CD4-positive, alpha-beta T cell treated with Interleukin-2 at 100 ng/mL for 4 hours (primary cell): ENCODE data around the gene TRIM63.
"Not testable (repeated sequence)": the region's sequence is repeated elsewhere in the genome, so short reads cannot be mapped to it uniquely, and the experiment has no call there.

Experiments used
- DNase-seq: peaks from one replicate; pipeline ENCODE4 v3.0.0-alpha.2; 2020; ENCODE audit warnings: low spot score

TRIM63 gene

DNA sequence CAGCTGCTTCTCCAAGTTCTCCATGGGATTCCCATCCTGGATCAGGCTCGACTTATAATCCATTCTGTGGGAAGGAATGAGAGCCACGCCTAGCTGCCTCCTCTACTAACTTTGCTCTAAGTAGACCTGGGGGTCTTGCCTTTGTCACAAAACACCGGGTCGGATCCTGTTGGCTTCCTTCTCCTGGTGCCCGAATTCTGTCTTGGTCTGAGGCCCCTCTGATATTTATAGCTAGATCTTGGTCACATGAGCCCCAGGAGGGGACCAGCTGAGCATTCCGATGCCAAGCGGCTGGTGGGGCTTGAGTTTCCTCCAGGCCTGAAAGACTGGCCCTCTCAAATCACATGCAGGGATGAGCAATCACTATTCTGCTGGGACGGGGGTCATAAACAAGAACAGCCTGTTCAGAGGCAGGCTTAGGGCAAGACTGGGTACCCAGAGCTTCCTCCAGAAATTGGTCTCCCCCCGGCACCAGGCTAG, at the start of gene TRIM63:
Gene TRIM63, minus strand, starts transcription at position 199 of the 480 bp plus-strand sequence. Its CDS starts 136 bp downstream, at position 63.
- DNase-seq: no peak

DNA sequence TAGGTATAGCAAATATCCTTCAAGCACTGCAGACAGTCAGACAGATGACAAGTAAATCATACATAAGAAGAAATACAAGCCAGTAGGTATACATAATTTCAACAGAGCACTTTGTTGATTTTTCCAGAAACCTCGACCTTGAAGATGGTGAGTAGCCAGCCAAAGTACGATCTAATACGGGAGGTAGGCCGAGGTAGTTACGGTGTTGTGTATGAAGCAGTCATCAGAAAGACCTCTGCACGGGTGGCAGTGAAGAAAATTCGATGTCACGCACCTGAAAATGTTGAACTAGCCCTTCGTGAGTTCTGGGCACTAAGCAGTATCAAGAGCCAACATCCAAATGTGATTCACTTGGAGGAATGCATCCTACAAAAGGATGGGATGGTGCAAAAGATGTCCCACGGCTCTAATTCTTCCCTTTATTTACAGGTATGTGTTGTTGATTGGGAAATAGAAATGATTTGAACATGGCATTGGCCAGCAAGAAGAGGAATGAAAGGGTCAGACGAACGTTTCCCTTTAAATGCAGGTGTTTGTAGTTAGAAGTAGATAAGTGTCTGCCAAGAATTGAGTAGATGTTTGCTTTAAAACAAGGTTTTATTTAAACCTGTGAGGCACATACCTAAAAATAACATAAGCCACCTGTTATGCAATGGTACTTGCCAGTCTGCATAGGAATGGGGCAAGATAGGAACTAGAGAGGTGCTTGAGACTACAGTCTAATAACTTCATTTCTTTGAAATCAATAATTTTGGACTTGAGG, 46.9 kb upstream of the TRIM63 start:
- DNase-seq: no peak

GRCh38 chr1:26112407-26112775, 45.0 kb upstream of the TRIM63 start:
- no peak for DNase-seq

- peak; percentile 96 for DNase-seq
Observed at GRCh38 chr1:26111530-26112406, 44.3 kb upstream of the TRIM63 start, which contains the start of gene PDIK1L. TSS of gene PDIK1L (plus strand) at chr1:26111824. CDS start at chr1:26114309, 2,485 bp downstream.

DNA sequence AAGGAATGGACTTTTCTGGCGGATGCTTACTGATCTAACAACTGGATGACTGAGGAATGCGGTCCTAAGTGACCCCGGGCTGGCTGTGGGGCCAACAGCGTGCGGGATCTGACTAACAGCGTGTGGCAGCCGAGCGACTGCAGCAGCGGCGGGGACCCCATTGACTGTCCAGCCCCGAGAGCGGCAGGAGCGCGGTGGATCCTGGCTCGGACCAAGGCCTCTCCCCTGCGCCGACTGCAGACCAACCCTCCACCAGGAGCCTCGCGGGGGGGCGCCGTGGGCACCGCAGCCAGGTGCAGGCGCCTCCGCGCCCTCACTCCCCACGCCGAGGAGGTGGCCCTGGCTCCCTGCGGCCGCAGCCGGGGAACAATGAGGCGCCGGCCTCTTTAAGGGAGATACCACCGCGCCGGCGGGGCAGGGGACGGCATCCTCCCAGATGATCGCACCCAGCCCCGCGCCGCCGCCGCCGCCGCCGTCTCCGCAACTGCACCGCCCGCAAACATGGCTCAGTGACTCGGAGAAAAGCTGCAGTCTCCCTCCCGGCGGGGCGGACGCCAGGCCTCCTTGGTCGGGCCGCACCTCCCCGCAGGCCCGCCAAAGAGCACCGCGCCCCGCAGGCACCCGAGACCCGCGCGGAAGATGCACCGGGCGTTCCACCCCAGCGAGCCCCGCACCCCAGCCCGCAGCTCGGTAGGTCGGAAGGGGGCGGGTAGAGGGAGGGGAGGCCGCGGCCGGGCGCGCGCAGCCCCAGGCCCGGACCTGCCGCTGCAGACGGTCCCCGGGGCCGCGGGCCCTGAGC, 43.5 kb upstream of the TRIM63 start:
- DNase-seq: peak; percentile 78

DNA sequence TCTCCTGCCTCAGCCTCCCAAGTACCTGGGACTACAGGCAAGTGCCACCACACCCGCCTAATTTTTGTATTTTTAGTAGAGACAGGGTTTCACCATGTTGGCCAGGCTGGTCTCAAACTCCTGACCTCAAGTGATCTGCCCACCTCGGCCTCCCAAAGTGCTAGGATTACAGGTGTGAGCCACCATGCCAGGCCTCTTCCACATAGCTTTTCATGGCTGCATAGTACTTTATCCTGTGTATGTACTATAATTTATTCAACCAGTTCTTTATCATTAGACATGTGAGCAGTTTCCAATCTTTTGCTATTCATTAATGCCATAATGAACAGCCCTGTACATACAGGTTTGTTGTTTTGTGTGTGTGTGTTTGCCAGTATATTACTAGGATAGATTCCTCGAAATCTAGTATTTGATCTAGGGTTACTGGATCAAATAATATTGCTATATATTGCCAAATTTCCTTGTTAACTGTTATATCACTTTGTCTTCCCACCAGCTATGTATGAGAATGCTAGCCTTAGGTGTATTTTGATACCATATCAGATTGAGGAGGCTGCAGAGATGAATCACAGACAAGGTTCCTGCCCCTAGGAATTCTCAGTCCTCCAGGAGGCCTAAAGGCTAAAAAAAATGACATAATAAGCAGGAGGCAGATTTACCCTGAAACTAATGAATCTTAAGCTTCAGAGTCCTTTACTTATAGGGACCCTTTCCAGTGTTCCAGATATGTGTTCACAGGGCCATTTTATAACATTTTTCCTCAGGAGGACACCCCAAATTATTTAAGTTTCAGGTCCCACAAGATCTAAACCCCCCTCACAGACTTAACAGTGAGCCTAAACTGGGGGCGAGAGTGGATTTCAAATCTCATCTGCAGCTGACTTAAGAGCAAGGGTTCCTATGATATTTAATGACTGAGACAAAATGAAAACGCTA, 42.1 kb upstream of the TRIM63 start:
- DNase-seq: no peak

DNA sequence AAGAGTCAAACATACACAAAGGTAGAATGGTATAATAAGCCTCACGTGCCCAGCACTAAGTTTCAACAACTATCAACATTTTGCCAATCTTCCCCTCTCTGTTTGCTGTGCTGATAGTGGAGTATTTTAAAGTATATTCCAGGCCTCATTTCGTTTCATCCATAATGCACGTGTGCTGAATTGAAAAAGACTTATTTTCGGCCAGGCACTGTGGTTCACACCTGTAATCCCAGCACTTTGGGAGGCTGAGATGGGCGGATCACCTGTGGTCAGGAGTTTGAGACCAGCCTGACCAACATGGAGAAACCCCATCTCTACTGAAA, 37.8 kb upstream of the TRIM63 start:
- DNase-seq: not testable (repeated sequence)

DNA sequence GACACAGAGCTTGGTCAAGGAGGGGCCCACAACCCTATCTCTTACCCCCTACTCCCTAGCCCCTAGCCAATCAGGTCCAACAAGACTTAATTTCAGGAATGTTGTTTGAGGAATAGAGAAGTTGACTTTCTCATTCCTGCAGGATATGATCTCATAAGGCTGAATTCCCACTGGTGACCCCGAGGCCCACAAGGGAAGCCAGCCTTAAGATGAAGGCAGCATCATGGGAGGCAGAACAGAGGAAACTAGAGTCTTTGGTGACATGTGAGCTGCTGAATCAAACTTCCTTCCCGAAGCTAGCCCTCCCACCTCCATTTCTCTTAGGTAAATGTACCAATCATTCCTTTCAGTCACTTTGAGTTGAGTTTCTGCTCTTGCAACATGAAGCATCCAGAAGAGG, 35.1 kb upstream of the TRIM63 start:
- DNase-seq: no peak

GRCh38 chr1:26102119-26102518, 34.7 kb upstream of the TRIM63 start:
- no peak for DNase-seq

GRCh38 chr1:26100204-26100603, 32.8 kb upstream of the TRIM63 start:
- not testable (repeated sequence) for DNase-seq

GRCh38 chr1:26099780-26100179, 32.4 kb upstream of the TRIM63 start:
- DNase-seq: no peak

DNA sequence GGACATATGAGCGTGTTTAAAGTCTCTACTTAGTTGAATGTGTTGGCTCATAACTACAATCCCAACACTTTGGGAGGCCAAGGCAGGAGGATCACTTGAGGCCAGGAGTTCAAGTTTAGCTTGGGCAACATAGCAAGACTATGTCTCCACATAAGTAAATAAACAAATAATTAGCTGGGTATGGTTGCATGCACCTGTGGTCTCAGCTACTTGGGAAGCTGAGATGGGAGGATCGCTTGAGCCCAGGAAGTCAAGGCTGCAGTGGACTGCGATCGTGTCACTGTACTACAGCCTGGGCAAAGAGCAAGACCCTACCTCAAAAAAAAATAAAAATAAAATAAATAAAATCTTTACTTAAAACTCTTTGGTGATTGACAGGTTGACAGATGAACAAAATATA, 31.2 kb upstream of the TRIM63 start:
- no peak for DNase-seq

DNA sequence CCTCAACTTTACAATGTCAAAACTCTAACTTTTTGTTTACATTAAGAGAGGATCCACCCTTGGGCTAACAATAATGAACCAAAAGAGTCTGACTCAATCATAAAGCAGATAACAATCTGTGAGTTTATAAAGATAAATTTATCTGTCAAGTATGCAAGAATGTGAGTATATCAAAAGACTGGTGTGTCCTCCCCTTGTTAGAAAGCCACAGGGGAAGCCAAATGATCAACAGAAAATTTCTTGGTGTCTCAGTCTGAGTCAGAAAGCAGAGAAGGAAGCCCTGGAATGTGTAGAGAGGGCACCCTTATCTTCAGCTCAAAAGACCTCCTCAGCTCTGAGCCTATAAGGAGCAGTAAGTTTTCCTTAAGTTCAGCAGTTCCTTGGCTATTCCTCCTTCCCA, 30.3 kb upstream of the TRIM63 start:
- DNase-seq: no peak

- no peak for DNase-seq
Observed at GRCh38 chr1:26096471-26096870, 29.0 kb upstream of the TRIM63 start.

- no peak for DNase-seq
Observed at GRCh38 chr1:26094677-26095383, 27.4 kb upstream of the TRIM63 start.

GRCh38 chr1:26094076-26094669, 26.7 kb upstream of the TRIM63 start:
- no peak for DNase-seq

DNA sequence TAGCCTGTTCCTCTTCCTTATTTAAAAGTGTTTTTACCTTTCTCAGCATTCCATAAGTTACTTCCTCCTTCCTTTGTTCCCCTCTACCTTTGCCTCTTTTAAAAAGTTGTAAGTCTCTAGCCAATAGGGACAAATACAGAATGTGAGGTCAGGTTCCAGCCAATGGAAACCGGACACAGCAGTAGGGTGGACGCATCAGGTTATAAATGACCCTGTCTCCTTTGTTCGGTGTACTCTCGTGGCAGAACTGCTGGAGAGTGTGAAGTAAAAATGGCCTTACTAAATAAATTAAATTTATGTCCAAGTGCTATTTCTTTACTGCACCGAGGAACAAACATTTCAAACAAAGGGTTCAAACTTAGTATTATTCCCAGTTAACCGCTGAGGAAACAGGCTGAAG, 26.1 kb upstream of the TRIM63 start:
- DNase-seq: not testable (repeated sequence)

DNA sequence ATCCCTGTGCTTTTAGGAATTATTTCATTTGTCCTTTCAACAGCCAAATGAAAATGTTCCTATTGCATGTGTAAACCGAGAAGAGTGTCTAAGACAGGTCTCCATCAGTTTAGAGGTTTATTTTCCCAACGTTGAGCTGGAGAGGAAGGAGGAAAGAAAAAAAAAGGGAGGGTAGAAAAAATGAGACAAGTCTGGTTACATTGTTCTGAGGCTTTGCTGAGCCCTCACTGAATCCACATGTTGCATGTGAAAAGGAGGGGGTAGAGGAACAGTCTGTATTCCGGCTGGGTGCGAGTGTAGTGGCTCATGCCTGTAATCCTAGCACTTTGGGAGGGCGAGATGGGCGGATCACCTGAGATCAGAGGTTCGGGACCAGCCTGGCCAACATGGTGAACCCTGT, 25.0 kb upstream of the TRIM63 start:
- no peak for DNase-seq

DNA sequence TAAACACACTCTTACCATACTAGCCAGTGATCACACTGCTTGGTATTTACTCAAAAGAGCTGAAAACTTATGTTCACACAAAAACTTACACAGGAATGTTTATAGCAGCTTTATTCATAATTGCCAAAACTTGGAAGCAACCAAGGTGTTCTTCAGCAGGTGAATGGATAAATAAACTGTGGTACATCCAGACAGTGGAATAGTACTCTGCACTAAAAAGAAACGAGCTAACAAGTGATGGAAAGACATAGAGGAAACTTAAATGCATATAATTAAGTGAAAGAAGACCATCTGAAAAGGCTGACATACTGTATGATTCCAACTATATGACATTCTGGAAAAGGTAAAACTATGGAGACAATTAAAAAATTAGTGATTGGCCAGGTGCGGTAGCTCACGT, 23.5 kb upstream of the TRIM63 start:
- DNase-seq: no peak

DNA sequence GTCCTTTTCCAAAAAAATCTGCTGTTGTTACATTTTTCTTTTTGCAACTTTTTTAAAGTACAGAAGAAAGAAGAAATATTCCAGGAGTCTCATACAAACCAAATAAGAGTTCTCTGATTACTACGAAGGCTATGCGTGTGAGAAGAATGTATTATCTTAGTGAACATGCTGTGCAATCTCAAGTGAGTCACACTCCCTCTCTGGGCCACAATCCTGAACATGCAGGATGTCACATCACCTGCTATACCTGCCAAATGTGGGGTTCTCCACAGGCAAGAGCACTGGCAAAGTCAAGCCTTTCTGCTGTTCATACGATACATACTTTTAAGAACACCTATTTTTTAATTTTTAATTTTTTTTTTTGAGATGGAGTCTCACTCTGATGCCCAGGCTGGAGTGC, 21.7 kb upstream of the TRIM63 start:
- no peak for DNase-seq
